IPS-11a (cell line): Measurements from ENCODE around the gene CPNE2.
"Not testable (repeated sequence)": the region's sequence is repeated elsewhere in the genome, so short reads cannot be mapped to it uniquely, and the experiment has no call there.

Experiments
- H3K4me3 ChIP-seq: one replicate; pipeline ENCODE4 v1.5.1; 2013; ENCODE audit warnings: low read depth, low read length, control low read depth

CPNE2 gene

DNA sequence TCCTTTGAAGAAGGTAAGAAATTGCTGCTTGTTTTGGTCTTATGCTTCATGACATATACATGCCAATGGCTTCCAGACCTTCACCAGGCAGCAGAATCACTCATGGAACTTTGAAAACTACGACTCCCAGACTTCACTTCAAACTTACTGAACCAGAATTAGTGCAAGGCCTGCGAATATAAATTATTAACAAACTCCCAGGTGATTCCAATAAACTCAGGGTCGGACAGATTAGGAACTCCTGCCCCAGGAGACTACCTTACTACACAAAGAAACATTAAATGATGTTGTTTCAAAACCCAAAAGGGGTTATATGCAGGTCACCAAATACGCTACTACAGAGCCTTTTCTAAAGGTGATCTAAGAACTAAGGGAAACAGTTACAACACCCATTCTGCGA is 73.1 kb downstream of the CPNE2 start:
- no peak overlapping the region for H3K4me3 ChIP-seq

GRCh38 chr16:57165938-57166337 is 73.6 kb downstream of the CPNE2 start:
- no peak overlapping the region for H3K4me3 ChIP-seq

DNA sequence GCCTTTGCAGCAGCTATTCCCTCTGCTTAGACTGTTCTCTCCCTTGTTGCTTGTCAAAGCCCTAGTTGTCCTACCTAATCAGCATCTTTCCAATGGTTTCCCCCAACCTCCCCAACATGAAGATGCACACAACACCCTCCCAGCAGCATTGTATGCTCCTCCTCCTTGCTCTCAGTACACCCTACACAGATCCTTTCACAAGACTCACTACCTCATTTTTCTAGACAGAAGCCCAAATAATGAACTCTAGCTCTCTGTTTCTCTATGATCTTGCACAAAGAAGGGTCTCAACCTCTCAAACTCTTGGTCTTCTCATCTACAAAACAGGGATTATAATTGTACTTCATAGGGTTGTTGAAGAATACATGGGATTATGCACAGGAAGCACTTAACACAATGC is 74.1 kb downstream of the CPNE2 start:
- H3K4me3 ChIP-seq, result no peak overlapping the region

- H3K4me3 ChIP-seq, result no peak overlapping the region
These were observed 74.6 kb downstream of the CPNE2 start for GRCh38 chr16:57166951-57167350.

DNA sequence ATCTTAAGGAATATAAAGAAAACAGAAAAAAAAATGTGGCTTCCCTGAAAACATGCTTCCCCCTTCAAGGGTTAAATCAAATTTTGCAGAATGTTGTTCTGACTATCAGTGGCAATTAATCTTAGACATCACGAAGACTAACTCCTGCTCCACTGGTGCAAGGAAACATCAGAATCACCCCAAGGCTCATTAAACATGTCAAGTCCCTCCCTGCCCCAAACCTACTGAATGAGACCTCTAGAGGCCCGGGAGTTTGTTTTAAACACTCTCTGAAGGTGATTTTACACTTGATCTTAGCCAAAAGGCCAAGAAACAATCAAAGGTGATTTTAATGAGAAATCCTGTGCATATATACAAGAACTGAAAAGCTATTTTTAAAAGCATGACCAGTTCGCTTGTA is 75.2 kb downstream of the CPNE2 start:
- no peak overlapping the region for H3K4me3 ChIP-seq

GRCh38 chr16:57167953-57168352 is 75.6 kb downstream of the CPNE2 start:
- H3K4me3 ChIP-seq, result no peak overlapping the region

DNA sequence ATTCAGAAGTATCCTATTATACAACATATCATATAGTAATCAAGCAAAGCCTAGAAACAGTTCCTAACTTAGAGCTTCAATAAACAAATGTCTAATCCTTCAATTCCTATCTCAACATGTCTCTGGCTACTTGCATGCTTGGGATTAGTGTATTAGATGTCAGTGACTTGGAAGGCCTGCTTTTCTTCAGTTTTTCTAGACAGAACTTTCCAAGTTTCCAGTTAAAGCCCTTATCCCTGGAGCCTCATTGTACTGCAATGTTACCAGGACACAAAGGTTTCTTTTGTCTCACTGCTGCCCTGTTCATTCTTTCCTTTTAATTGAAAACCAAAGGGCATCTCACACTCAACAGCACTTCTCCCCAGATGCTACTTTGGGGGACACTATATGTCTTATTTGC is 76.9 kb downstream of the CPNE2 start:
- H3K4me3 ChIP-seq, result no peak overlapping the region

- no peak overlapping the region for H3K4me3 ChIP-seq
These were observed 80.4 kb downstream of the CPNE2 start for GRCh38 chr16:57172721-57173290.

GRCh38 chr16:57175896-57176295 is 83.5 kb downstream of the CPNE2 start:
- no peak overlapping the region for H3K4me3 ChIP-seq

- H3K4me3 ChIP-seq, result no peak overlapping the region
These were observed 85.8 kb downstream of the CPNE2 start for GRCh38 chr16:57178196-57178595.

GRCh38 chr16:57178793-57179212 is 86.4 kb downstream of the CPNE2 start:
- H3K4me3 ChIP-seq, result no peak overlapping the region

DNA sequence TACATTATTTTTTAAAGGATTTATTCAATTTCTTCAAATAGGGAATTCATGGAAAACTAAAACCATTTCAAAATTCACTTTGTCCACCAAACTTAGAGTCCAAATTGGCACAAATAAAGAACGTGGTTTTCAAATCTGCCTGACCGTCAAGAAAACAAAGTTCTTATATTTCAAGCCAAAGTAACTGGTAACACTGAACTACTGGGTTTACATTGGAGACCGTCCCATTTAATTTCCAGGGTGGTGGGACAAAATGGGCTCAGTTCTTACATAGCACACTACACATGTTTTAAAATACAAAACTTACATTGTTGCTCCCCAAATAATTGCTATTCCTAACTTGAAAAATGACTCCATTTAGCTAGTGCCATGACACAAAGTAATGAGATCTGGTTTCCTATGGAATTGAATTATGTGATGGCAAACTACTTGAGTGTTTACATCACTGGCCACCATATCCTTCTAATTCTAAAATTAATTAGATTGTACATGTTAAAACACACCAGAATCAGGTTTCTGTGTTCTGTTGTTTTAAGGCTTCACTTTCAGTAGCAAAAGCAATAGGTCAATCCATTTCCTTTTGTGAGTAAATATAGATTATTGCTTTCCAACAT is 86.9 kb downstream of the CPNE2 start:
- no peak overlapping the region for H3K4me3 ChIP-seq

GRCh38 chr16:57184113-57184512 is 91.7 kb downstream of the CPNE2 start:
- no peak overlapping the region for H3K4me3 ChIP-seq

GRCh38 chr16:57184887-57185445 is 92.6 kb downstream of the CPNE2 start:
- peak overlapping the region; percentile 95 for H3K4me3 ChIP-seq

- H3K4me3 ChIP-seq, result peak overlapping the region; percentile 95
These were observed 93.1 kb downstream of the CPNE2 start for GRCh38 chr16:57185446-57185944.

GRCh38 chr16:57185945-57186871 is 93.8 kb downstream of the CPNE2 start, which contains the start of the genes PSME3IP1 and RSPRY1:
Gene PSME3IP1 (minus strand): TSS chr16:57186039. CDS start chr16:57173854, 12,185 bp downstream.
Gene RSPRY1 (plus strand): TSS chr16:57186329. CDS start chr16:57204659, 18,330 bp downstream.
- H3K4me3 ChIP-seq, result peak within 1 kb of the TSS; percentile 95

GRCh38 chr16:57186872-57187854 is 94.8 kb downstream of the CPNE2 start:
- H3K4me3 ChIP-seq, result peak overlapping the region; percentile 84

GRCh38 chr16:57187902-57188710 is 95.7 kb downstream of the CPNE2 start:
- H3K4me3 ChIP-seq, result not testable (repeated sequence)

- H3K4me3 ChIP-seq, result no peak overlapping the region
These were observed 96.3 kb downstream of the CPNE2 start for GRCh38 chr16:57188711-57189002.
